ENCODE data around the gene TSPAN7.

Gene TSPAN7

DNA sequence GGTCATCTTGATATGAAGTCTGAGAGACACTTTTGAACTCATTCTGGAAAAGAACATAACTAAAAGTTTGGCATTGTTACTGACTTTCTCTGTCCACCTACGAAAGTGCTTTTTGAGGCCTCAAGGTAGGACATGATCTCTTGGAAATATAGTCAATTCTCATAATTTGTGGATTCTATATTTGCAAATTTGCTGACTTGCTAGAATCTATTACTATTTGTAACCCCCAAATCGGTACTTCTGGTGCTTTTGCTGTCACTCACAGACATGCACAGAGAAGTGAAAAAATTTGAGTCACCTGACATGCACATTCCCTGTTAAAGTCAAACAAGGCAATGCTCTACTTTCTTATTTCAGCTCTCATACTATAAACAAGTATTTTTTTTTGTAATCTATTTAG, 35.6 kb downstream of the TSPAN7 start:
- no peak for DNase-seq

DNA sequence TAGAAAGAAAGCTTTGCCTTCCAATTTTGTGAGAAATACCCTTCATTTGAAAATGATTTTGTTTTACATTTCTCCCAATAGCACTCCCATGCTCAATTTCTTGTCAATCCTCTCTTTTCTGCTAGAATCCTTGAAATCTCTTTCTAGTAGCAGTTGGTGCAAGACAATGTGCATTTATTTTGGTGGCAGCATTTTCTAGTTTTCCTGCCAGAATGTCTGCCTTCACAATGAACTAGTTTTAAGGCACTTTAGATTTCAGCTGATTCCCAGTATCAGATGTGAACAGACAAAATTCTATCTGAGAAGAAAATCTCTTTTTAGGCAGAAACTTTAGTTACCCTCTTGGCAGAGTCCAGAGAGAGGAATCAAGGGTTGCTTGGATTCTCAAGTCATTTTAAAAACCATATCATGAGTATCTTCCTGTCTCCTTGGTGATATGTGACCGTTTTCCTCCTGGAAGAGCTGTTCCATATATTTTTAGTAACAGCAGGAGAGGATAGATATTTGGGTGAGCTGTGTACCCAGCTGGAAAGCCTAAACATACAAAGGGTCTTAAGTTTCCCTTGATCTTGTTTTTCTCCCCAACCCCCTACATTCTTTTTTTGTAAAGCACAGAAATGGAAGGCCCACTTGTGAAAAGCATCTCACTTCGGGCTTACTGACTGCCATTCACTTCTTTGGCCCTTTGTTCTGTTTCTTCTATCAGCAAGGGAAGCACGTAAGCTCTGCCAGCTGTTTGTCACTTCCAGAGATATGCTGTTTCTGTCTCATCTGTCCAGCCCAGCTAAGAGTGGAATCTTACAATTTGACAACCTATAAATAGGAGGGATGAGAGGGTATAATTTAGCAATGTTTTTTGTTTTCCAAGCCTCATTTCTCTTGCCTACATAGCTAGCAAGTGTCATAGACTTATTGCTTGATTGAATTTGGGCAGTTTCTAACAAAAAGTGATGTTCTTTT, 38.7 kb downstream of the TSPAN7 start:
- DNase-seq: no peak

DNA sequence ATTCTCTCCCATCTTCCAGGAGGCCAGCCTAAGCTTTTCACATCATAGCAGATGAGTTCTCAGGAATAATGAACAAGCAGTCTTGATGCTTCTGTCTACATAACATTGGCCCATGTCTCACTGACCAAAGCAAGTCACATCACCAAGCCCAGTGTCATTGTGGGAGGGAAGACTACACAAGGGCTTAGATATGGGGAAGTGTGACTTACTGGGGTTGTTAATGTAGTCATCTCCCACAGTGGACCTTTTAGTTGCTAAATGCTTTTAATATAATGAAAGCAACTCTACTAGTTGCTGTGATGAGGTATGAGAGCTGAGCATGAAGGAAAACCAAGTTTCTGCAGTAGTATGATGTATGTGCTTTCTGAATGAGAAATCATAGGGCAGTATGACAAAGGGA, 40.5 kb downstream of the TSPAN7 start:
- no peak for DNase-seq

DNA sequence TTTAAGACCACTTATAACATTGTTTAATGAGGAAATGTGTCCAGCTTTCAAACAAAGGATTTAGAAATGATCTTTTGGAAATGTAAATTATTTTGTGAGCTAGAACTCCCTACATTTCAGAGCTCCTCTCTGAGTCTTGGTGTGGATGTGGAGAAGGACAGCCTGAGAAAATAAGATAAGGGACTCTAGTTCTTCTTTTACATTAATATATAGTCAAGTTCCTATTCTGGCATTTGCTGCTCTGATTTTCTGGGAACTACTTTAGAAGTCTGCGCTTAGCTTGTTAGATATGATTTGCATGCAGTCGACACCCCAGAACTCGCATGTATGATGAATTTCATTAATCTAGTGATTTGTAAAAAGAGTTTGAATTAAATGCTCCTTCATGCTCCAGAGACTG, 45.5 kb downstream of the TSPAN7 start:
- DNase-seq: no peak

DNA sequence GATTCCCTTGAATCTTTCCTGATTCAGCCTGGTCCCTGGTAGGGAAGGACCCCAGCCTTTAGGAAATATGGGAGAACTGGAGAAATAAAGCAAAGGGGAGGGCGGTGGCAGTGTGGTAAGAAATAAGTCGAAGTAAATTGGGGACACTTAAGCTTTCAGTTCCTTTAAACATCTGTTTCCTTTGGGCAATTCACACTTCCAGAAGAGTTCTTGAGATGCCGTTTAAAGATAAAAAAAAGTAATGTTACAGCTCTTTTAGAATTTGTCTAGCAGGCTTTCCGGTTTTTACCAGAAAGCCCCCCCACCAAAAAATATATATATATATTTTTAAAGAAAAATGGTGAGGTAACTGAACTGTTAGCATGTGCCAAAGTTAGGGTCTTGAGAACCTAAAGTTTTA, 46.6 kb downstream of the TSPAN7 start:
- DNase-seq: no peak

DNA sequence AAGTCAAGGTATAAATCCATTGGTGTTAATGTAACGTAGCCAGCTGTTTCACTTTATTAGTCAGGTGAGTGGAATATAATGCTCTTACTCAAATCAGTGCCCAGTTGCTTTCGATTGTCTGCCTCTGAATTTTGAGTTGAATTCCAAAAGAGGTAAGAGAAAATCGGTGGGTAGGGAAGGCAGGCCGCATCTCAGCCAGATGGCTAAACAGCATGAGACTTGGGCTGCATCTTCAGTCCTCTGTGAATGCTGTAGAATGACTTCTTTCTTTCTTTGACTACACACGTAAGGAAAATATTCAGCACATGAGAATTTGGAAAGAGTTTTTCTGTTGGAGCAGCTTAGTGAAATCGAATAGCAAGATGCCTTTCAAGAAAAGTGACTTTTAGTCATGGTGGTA, 49.5 kb downstream of the TSPAN7 start:
- DNase-seq: no peak

DNA sequence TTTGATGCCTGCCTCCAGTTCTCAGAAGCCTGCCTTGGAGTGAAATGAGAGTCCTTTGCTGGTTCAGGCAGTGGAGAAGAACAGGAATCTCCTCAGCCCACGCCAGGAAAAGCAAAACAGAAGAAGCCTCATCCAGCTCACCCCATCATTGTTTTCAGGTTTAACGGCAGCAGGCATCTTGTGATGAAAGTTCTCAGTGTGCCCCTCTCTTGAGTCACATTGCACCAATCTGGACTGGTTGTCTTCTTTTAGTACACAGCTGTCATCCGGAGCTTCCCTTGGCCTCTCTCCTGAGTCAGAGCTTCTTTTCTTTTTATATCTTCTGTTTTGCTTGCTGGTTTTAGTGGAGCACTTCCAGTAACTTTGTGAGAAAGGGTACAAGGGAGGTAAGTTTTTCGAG, 50.9 kb downstream of the TSPAN7 start:
- DNase-seq: no peak

DNA sequence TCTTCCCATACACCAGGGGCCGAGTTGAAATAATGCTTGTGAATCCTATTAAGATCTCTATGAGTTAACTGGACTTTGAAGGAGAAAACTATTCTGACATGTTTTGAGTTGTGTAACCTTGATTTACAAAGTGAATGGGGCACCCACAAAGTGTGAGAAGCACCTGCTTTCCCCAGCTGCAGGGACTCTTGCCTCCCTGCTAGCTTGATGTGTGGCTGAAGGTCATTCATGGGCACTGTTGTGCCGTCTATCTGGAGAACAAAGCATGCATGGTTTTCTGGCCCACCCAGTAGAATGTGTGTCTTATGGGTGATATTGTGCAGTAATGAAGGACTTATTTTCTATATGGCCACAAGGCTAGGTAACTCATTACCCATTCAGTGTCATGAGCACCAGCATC, 53.1 kb downstream of the TSPAN7 start:
- no peak for DNase-seq

DNA sequence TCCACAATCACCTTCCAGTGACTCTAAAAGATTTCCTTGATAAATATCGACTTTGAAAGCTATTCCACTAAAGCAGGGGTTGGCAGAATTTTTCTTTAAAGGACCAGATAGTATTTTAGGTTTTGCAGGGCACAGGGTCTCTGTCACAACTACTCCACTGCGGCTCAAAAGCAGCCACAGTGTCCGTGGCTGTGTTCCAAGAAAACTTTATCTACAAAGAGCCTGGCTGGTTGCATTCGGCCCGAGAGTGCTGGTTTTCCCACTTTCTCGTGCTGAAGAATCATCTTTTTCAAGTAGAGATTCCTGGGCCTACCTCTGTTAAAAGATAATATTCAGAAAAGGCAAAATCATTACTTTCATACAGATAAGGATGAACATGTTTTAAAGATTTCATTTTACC, 55.6 kb downstream of the TSPAN7 start:
- no peak for DNase-seq

DNA sequence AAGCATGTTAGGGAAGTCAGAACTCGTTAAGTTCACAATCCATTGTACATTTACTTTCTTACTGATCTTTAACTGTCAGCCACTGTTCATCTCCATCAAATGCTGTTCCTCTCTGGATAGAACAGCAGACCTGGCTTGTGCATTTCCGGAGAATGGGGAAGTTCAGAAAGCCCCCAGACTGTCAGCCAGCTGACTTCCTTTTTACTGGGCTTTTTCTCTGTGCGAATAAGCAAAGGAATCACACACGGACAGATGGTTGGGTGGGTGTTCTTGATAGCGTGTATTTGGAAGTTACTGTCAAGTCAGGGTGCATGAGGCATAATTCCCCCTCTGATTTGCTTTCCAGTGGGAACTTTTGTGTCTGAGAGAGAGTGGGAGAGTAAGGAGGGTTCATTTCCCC, 56.8 kb downstream of the TSPAN7 start:
- no peak for DNase-seq

DNA sequence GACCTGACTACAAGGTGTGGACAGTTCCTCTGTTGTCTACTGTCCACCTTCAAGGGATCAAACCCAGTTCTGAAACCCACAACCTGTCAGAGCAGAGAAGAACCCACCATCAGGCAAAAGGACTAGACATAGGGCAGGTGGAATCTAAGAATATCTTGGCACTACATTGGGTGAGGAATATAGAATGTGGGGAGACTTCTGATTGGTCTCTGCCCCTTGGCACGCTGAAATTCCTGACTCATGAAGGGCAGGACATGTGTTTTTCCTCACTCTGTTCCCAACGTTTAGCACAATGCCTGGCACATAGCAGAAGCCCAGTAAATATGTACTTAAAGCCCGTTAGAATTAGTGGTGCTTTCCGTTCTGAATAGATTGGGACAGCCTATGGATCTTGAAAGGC, 59.3 kb downstream of the TSPAN7 start:
- DNase-seq: no peak

DNA sequence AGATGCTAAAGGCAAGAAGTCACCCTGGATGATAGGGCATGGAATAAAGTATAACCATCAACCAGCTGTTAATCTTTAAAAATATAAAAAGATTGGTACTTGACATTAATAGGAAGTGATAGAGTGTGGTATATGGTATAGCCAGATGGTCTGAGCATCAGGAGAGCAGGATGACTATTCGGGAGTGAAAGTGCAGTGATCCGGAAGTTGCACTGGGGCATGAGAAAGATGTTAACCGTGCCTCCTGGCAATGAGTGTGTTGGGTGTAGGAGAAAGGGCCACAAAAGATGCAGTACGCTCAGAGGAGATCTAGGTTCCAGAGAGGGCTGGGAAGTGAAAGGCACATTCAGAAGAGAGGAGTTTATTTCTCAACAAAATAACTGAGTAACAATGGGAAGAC, 65.0 kb downstream of the TSPAN7 start:
- DNase-seq: no peak

DNA sequence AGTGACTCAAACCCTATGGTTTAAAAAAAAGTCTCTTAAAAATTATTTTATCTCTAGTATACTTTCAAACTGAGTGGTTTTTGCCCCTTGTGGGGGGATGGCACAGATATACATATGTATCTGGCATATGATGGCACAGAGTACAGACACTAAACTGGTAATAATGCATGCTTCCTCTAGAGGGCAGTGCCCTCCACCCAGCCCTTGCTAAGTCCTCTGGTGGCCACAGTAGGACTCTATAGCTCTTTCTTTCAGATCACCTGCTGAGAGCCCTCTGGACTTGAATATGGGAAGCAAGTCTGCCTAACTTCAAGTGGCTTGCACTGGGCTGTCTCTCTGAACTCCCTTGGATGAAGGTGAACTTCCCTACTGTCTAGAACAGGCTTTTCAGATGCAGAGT, 66.3 kb downstream of the TSPAN7 start:
- no peak for DNase-seq

DNA sequence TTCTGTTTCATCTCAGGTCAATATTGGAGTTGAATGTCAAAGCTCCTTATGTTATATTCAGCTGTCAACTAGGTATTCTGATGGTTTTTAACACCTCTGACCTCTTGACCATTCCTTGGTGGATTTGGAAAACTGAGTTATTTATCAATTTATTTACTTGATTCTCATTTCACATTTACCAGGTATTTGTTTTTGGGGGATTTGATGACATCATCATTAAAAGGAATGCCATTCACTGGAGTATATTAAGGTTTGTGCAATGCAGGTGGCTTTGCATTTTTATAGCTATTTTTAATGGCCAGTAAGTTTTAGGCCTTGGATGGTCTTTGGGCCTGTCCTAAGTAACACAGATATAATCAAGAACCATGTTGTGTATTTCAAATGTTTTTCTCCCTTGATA, 67.2 kb downstream of the TSPAN7 start:
- DNase-seq: no peak

DNA sequence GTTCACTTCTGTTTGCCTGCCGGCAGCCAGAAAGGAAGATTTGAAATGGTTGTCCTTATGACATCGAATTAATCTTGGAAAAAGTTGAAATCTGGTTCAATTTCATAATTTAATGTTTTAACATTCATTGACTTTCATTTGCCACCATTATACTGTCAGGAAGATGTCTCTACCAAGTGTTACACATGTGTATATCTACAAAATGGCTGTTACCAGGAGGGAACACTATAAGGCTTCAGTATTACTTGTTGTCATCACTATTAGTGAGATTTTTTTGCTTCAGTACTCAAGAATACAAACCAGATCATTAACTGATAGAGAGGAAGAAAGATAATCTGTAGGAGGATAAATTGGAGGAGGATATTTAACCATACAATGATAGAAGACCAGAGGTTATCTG, 71.2 kb downstream of the TSPAN7 start:
- no peak for DNase-seq

DNA sequence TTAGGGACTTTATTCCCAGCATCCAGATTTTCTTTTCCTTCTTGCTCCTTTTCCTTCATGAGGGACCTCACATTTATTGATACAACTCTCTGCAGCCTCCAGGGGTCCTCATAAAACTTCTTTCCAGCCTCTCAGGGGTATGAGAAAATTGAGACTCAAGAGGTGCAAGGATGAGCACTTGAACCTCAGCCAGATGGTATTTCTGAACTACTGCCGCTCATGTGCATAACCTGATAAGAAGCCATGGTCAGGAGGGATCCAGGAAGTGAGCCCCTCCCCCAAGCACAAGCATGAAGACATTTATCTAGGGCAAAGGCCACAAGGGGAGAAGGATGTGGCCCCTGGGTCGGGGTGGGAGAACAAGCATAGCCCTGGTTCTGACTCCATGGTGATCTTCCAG, 73.3 kb downstream of the TSPAN7 start:
- DNase-seq: no peak

DNA sequence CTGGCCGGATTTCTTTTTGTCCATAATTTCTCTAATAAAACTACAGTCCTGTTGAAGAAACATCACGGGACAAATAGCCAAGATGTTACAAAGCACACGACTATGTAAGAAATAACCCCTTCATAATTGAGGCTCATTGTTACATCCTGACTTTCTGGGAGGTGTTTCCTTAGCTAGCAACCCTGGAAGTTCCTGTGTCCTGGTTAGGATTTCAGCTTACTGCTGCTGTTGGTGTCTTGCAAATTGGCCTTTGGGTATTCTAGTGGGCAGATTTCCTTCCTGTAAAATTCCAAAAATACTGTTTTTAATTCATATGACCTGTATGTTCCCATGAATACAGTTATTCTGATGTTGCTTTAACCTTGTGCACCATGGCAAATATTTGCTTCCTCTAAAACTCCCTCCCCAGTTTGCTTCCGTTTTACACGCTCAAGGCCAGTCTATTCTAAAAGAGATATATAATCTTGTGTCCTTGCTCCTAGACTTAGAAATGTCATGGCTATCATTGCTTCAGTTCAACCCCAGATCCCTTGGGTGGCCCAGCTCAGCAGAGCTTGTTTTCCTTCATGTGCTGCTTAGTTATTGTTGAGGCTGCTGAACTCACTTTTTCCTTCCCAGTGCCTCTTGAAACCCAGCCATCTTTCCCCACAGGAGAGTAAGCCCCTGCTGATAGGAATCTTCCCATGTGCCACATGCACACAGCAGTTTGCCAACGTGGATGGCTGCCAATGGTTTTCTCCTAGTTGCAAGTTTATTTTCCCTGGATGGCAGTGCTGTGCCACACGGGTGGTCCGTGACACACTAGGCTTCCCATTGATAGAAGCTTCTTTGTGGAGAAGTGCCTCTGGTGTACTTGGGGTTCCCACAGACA, 75.8 kb downstream of the TSPAN7 start:
- no peak for DNase-seq

DNA sequence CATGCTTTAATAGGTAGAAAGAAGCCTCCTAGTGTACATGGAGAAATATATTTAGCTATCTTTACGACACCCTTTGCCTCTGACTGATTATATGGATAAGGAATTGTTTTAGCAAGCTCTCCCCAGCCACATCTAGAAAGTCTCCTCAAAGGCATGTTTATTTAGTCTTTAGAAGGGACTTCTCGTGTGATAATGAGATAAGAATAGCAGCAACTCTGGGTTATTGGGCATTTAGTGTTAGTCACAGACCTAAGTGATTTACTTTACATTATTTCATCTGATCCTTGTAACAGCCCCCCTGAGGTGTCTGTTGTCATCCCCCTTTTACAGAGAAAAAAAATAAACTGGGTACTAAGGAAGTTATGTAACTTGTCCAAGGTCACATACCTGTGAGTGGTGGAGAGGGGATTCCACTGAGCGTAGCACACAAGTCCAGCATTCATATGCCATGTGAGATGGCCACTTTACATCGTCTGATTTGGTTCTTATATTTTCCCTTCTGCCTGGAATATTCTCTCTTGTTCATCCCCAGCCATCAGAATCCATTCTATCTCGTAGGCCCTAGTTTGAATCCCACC, 77.7 kb downstream of the TSPAN7 start:
- no peak for DNase-seq

DNA sequence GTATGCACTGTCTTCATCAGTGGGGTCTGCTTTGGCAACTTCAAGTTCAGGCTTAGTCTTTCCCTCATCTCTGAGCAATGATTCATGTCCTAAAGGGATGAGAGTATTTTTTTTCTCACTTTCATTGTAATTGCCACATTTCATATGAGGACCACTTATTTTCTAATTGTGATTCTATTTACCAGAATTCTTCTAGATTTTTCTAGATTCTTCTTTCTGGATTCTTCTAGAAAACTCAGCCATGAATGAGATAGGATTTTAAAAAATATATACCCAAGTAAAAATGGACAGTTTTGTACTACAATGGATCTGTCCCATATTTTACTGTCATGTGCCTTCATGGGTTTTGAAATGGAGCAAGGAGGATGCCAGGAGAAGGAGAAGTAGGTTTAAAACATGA, 78.4 kb downstream of the TSPAN7 start:
- DNase-seq: no peak

DNA sequence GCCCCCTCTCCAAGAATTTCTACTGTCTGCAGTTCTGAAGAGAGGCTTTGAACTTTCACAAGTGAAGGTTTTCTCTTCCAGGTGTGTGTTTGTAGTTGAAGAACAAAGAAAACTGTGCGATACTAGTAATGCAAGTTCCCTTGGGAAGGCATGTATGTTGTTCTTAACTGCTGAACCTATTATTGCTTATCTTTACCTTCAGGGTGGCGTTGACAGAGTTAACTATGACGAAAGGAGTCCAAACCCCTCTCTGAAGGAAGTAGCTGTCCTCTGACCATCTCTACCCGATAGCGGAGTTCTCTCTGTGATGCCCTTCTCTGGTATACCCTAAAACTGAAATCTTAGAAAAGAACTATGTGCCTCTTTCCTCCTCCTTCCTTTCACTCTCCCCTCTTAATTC, 79.9 kb downstream of the TSPAN7 start:
- no peak for DNase-seq

DNA sequence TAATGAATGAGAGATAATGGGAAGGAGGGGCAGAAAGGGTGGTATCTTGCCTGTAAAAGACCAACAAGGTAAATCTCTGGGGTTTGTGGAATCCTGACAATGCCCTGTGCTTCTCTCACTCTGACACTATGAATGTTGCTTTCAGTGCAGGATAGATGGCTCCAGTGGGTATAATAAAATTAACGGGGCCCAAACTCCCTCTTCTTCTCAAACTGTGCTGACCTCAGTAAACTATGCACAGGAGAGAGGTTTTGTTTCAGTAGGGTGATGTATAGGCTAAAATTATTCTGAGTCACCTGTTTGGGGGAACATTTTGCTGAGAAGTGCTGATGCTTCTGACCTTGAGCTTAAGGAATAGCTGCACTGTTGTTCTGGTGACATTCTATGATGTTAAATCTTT, 82.6 kb downstream of the TSPAN7 start:
- no peak for DNase-seq

DNA sequence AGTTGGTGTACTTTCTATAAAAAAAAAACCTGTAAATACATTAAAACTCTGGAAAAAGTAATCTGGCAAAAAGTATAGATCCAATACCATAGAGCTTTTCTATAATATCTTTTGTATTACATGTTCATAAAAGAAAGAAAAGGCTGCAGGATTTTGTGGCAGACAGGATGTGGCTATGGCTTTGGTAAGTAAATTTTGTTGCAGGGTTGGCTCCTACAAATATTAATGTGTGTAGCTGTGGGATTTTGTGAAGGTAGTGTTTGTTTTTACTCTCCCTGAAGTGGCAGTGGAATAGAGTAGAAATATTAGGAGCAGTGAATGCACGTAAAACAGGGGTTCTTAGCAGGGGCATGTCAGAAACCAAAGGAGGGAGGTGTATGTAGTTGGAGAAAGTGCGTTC, 84.8 kb downstream of the TSPAN7 start:
- DNase-seq: no peak

DNA sequence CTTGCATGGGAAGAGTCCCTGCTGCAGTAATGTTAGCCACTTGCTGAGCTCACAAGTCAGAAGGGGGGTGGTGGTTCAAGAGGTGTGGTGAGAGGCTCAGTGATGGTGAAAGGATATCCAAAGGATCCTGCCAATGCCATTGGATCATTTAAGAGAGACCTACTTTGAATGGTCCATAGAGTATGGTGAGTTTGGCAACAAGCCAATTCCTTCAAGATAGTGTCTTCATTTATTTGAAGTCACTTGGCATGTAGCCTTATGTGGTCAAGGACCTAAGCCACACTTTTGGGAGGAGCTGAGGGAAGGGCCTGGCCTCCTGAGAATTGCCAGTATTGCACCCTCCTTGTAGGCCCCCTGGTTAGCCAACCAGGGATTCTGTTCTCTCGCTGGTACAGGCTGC, 87.9 kb downstream of the TSPAN7 start:
- no peak for DNase-seq

All from activated CD4-positive, alpha-beta T cell treated with anti-CD3 and anti-CD28 coated beads for 1 hour (primary cell).